Mesothelial cell of epicardium (in vitro differentiated cells): ENCODE measurements around the gene ILKAP. TPM values are rescaled to one million over a fixed set of nuclear protein-coding genes. Genes with fewer than 3 reads are reported as not detected.

ENCODE experiments used
- DNase-seq, 2 experiments: peaks; one replicate each; pipeline ENCODE4 v3.0.0; 2021; ENCODE audit warnings: low spot score in 2 of 2; ENCODE audit not compliant: unreplicated experiment in 2 of 2
- H3K27ac Mint-ChIP-seq: 2 replicates; pipeline ENCODE4 v1.8.0; 2021; ENCODE audit warnings: mixed read lengths
- H3K27me3 Mint-ChIP-seq: 2 replicates; pipeline ENCODE4 v1.8.0; 2021; ENCODE audit warnings: low read depth, mixed read lengths
- H3K36me3 Mint-ChIP-seq: 2 replicates; pipeline ENCODE4 v1.8.0; 2021; ENCODE audit warnings: mixed read lengths
- H3K4me1 Mint-ChIP-seq: 2 replicates; pipeline ENCODE4 v1.8.0; 2021; ENCODE audit warnings: mixed read lengths
- H3K4me3 Mint-ChIP-seq: 2 replicates; pipeline ENCODE4 v1.8.0; 2021; ENCODE audit warnings: mild to moderate bottlenecking, moderate library complexity, mixed read lengths
- H3K9me3 Mint-ChIP-seq: 2 replicates; pipeline ENCODE4 v1.8.0; 2021; ENCODE audit warnings: mixed read lengths
- total RNA-seq: library from RNA; stranded (reverse); gene quantifications from 3 replicates; pipeline ENCODE4 v1.2.1, GENCODE V29; 2021
- TF ChIP-seq, protein P1 (sequence below): fragments of 200-600 bp; sonication (generic); IDR thresholded peaks from one replicate; pipeline ENCODE4 v1.5.0; 2021; ENCODE audit warnings: antibody characterized with exemption; ENCODE audit not compliant: unreplicated experiment

The ILKAP gene
- total RNA-seq, 1 donor from 2014 or later, result 54.0 TPM

DNA sequence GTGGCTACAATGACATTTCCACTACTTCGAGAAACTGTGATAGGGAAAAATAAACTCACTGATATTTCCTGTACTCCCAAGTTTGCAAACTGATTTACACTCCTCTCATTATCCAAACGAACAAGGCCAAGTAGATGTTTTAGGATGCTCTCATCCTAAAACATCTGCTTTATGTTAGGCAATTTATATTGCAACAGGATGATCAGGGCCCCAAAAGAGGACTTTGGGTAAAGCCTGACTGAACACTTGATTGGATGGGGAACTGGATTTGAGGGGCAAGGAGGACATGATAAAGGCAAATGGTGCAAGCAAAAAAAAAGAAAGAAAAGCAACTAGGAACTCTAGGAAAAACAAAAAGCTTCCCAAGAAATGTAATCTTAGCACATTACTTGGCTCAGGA, 38.5 kb upstream of the ILKAP start:
- H3K27me3 Mint-ChIP-seq, result peaks cover 28% of the 10 kb centered on the region
- peaks cover 6% of the 10 kb centered on the region for H3K4me1 Mint-ChIP-seq
- no peak overlapping the region for H3K27ac Mint-ChIP-seq
- no peaks in the 10 kb centered on the region for H3K9me3 Mint-ChIP-seq
- no peak for DNase-seq
- H3K4me3 Mint-ChIP-seq, result peak overlapping the region; percentile 2
- TF ChIP-seq, protein P1, sequence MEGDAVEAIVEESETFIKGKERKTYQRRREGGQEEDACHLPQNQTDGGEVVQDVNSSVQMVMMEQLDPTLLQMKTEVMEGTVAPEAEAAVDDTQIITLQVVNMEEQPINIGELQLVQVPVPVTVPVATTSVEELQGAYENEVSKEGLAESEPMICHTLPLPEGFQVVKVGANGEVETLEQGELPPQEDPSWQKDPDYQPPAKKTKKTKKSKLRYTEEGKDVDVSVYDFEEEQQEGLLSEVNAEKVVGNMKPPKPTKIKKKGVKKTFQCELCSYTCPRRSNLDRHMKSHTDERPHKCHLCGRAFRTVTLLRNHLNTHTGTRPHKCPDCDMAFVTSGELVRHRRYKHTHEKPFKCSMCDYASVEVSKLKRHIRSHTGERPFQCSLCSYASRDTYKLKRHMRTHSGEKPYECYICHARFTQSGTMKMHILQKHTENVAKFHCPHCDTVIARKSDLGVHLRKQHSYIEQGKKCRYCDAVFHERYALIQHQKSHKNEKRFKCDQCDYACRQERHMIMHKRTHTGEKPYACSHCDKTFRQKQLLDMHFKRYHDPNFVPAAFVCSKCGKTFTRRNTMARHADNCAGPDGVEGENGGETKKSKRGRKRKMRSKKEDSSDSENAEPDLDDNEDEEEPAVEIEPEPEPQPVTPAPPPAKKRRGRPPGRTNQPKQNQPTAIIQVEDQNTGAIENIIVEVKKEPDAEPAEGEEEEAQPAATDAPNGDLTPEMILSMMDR, result no peak
- peaks cover 15% of the 10 kb centered on the region for H3K36me3 Mint-ChIP-seq

DNA sequence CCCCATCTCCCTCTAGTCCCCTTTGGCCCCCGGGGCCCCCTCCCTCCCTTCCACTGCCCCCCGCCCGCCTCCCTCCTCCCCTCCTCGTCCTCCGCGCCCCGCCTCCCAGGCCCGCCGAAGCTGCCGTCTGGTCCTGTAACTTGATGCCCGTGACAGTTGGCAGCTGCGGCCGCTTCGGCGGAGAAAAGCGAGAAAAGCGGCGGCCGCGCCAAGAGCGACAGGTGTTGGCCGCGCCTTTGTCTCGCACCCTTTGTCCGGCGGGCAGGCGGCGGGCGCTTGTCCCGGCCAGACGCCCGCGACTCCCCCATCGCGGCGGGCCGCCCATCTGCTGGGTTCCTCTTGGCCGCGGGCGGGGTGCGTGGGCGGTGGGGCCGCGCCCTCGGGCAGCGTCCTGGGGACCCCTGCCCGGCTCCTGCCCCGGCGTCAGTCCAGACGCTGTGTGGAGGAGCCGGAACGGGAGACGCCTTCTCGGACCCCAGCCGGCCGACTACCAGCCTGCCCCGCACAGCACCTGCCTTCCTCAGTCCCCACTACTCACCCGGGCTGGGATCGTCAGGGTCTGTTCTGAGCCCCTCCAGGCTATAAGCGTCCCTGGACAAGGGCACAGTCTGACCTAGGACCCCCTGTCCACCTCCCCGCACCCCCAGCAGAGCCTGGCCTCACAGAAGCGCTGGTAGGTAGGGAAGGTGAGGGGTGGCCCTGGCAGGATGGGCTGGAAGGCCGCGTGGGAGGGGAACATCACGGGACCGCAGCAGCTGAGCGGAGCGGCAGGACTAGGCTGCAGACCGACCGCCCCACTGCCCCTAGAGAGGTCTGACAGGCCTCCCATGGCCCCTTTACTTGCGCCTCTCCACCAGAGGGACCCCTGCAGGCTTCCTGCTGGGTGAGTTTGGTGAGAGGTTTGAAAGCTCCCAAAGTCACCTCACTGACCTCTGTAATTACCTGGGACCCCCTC, 37.5 kb upstream of the ILKAP start:
- no peaks in the 10 kb centered on the region for H3K9me3 Mint-ChIP-seq
- TF ChIP-seq, protein P1, result no peak
- peaks cover 37% of the 10 kb centered on the region for H3K27me3 Mint-ChIP-seq
- no peak overlapping the region for H3K27ac Mint-ChIP-seq
- DNase-seq, result peak; percentile 49 to 65
- H3K4me3 Mint-ChIP-seq, result peak overlapping the region; percentile 2
- peaks cover 13% of the 10 kb centered on the region for H3K36me3 Mint-ChIP-seq
- peaks cover 6% of the 10 kb centered on the region for H3K4me1 Mint-ChIP-seq

DNA sequence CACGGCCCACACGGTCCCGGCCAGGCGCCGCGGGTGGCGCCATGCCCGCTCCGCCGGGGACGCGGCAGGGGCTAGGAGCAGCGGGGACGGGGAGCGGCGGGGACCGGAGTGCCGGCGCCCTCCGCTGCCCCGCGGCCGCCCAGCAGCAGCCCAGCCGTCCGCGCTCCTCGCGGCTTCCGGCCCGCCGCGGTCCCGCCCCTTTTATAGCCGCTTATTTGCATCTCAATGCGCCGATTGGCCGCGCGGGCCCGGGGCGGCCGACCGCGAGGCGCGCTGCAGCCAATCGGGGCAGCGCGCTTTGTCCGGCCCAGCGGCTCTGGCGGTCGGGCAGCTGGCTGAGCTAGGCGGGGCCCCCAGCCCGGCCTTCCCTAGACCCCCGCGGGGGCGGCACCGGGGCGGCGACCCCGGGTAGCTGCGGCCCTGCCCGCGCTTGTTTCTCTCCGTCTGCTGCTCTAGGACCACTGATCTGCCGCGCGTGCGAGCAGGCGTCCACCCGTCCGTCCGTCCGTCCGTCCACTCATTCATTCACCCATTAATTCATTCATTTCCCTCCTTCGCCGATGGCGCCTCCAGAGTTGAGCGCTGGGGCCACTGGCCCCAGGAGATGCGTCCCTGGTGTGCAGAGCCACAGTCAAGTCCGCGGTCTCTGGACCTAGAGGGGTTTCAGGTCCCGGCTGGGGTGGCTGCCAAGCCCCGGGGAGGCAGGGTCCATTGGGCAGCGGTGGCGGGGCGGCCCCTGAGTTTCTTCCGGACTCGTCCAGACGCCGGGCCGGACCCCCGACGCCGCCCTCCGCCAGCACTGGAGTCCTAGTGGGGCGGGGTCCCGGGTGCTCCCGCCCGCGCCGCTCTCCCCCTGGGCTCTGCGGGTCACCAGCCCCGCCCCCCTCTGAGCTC, 36.6 kb upstream of the ILKAP start, which contains the start of gene HES6:
Gene HES6, minus strand, starts transcription at position 176 of the 894 bp plus-strand sequence. Its CDS starts 133 bp downstream, at position 43.
- Mint-ChIP-seq H3K27ac (no peak within 1 kb of the TSS), H3K9me3 (no peaks in the 10 kb centered on the region), H3K36me3 (peaks cover 5% of the 10 kb centered on the region), H3K4me1 (peaks cover 6% of the 10 kb centered on the region), H3K4me3 (peak within 1 kb of the TSS; percentile 64), H3K27me3 (peaks cover 46% of the 10 kb centered on the region)
- DNase-seq, result peak; percentile 85 to 87
- TF ChIP-seq, protein P1, result no peak

DNA sequence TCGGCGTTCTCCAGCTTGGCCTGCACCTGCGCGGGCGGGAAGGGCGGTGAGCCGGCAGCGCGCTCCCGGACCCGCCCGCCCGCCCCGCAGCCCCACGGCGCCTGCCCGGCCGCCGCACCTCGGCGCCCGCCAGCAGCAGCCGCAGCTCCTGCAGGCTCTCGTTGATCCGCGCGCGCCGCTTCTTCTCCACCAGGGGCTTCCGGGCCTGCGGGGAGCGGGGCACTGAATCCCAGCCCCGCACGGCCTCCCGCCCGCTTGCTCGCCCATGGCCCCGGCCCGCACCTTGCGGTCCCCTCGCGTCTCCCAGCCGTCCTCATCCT, 36.0 kb upstream of the ILKAP start:
- Mint-ChIP-seq H3K27me3 (peaks cover 47% of the 10 kb centered on the region), H3K4me3 (no peak overlapping the region)
- TF ChIP-seq, protein P1, result no peak

DNA sequence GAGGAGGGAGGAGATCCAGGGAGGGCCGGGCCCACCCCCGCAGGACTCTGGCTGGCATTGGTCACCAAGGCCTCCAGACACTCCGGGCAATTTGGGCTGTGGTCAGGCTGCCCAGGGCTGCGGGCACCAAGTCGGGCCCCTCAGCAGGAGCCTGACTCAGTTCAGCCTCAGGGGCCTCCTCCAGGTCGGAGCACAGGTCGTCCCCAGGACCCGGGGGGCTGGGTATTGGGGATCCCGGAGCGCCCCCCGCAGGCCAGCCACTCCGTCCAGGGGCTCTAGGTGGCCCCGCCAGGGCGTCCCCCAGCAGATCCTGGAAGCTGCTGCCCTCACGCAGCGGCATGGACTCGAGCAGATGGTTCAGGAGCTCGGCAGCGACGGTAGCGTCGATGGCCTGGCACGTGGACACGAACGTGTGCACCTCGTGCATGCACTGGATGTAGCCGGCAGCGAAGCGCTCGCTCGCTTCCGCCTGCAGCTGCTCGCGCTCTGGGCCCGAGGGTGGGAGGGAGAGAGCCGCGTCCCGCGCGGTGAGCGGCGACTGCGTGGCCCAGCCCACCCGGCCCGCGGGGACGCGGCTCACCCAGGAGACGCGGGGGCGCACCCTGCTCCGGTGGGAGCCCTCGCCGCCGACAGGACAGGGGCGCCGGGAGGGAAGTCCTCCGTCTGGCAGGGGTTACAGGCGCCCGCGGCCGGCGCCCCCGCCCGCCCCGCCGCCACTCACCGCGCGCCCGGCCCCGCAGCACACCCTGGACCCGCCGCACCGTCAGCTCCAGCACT, 35.5 kb upstream of the ILKAP start:
- H3K27me3 Mint-ChIP-seq, result peaks cover 48% of the 10 kb centered on the region
- H3K9me3 Mint-ChIP-seq, result no peaks in the 10 kb centered on the region
- DNase-seq, result no peak
- TF ChIP-seq, protein P1, result no peak
- H3K27ac Mint-ChIP-seq, result no peak overlapping the region
- peaks cover 6% of the 10 kb centered on the region for H3K4me1 Mint-ChIP-seq
- H3K36me3 Mint-ChIP-seq, result no peaks in the 10 kb centered on the region
- peak overlapping the region; percentile 41 for H3K4me3 Mint-ChIP-seq

More for the DNA sequence above, 36.0 kb upstream of the ILKAP start:
- Mint-ChIP-seq H3K4me1 (peaks cover 6% of the 10 kb centered on the region), H3K36me3 (peaks cover 4% of the 10 kb centered on the region), H3K27ac (no peak overlapping the region), H3K9me3 (no peaks in the 10 kb centered on the region)
- DNase-seq, result peak in 1 of 2 experiments; percentile 58
